Sigmoid colon (tissue), 4 donors: Measurements from ENCODE around the gene DDX27.

ENCODE experiments used
- CTCF ChIP-seq, 4 experiments: fragments of 450-650 bp in 3 of 4; fragments of 200-600 bp in 1 of 4; IDR thresholded peaks; one replicate each; pipeline ENCODE4 v1.5.1; 2016 to 2019; ENCODE audit warnings: antibody characterized with exemption in 4 of 4, mild to moderate bottlenecking in 3 of 4, moderate library complexity in 2 of 4
- POLR2AphosphoS5 ChIP-seq, 4 donors: sonication (generic); formaldehyde crosslinking; IDR thresholded peaks; one replicate each; pipeline ENCODE4 v1.6.1; 2017; ENCODE audit warnings: antibody characterized with exemption in 4 of 4

DNA sequence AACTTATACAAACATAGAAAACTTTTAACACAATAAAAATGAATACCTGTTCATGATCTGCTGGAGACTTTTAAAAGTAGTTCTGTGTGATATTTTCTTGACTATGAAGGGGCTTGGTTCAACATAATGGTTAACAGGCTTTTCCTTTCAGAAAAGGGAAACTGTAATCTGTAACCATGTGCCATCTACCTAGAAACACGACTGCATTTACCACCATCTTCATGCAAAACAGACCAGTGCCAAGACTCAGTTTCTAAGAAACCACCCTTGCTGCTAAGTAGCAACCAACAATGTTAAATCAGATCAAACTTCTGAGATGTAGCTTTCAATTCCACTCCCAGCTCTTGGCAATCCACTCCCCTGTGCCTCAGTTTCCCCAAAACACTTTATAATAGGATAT lies 46.8 kb upstream of the DDX27 start:
- TF ChIP-seq CTCF (IDR thresholded peaks at IDR 0.05) (no peak), POLR2AphosphoS5 (IDR thresholded peaks at IDR 0.05) (no peak)
